Upper lobe of left lung (tissue), 4 donors: Measurements from ENCODE around the gene GATAD2B.

Experiments used
- CTCF ChIP-seq, 6 experiments: fragments of 450-650 bp in 4 of 6; fragments of 200-600 bp in 2 of 6; sonication (generic) in 2 of 6; IDR thresholded peaks; one replicate each; pipeline ENCODE4 v1.5.1; 2016 to 2019; ENCODE audit warnings: antibody characterized with exemption in 6 of 6
- EP300 ChIP-seq, 4 donors: sonication (generic); formaldehyde crosslinking; IDR thresholded peaks; one replicate each; pipeline ENCODE4 v1.5.1; 2017; ENCODE audit warnings: antibody characterized with exemption in 4 of 4, control low read depth in 2 of 4
- POLR2AphosphoS5 ChIP-seq, 2 donors: sonication (generic); formaldehyde crosslinking; IDR thresholded peaks; one replicate each; pipeline ENCODE4 v1.5.1; 2017; ENCODE audit warnings: antibody characterized with exemption in 2 of 2

- TF ChIP-seq CTCF (IDR thresholded peaks at IDR 0.05), result peak; percentile 39 to 65 (median 53)
- TF ChIP-seq EP300 (IDR thresholded peaks at IDR 0.05), result no peak
- TF ChIP-seq POLR2AphosphoS5 (IDR thresholded peaks at IDR 0.05), result no peak
Observed at GRCh38 chr1:153771841-153772593, 150.8 kb downstream of the GATAD2B start.
